Measurements from ENCODE around the gene SDK2.

SDK2 gene

GRCh38 chr17:73650617-73651200 lies 6.5 kb upstream of the SDK2 start:
- no peak for DNase-seq

GRCh38 chr17:73650140-73650539 lies 5.9 kb upstream of the SDK2 start:
- no peak for DNase-seq

- DNase-seq: no peak
These were observed 4.7 kb upstream of the SDK2 start for GRCh38 chr17:73648974-73649373.

GRCh38 chr17:73648543-73648820 lies 4.2 kb upstream of the SDK2 start:
- DNase-seq: no peak

- DNase-seq: no peak
These were observed 3.7 kb upstream of the SDK2 start for GRCh38 chr17:73647772-73648542.

- DNase-seq: no peak
These were observed 3.1 kb upstream of the SDK2 start for GRCh38 chr17:73647301-73647695.

GRCh38 chr17:73646409-73647300 lies 2.4 kb upstream of the SDK2 start:
- DNase-seq: no peak

- no peak for DNase-seq
These were observed 1.0 kb upstream of the SDK2 start for GRCh38 chr17:73645050-73645871.

GRCh38 chr17:73643852-73644144 lies 447 bp downstream of the SDK2 start:
- DNase-seq: no peak

- peak; percentile 24 for DNase-seq
These were observed 1.0 kb downstream of the SDK2 start for GRCh38 chr17:73643001-73643851.

GRCh38 chr17:73642659-73643000 lies 1.6 kb downstream of the SDK2 start:
- DNase-seq: no peak

- DNase-seq: no peak
These were observed 2.2 kb downstream of the SDK2 start for GRCh38 chr17:73641826-73642600.

- DNase-seq: no peak
These were observed 3.6 kb downstream of the SDK2 start for GRCh38 chr17:73640691-73641090.

- no peak for DNase-seq
These were observed 4.3 kb downstream of the SDK2 start for GRCh38 chr17:73639932-73640331.

GRCh38 chr17:73639322-73639721 lies 4.9 kb downstream of the SDK2 start:
- no peak for DNase-seq

GRCh38 chr17:73638556-73638955 lies 5.7 kb downstream of the SDK2 start:
- no peak for DNase-seq

- no peak for DNase-seq
These were observed 6.4 kb downstream of the SDK2 start for GRCh38 chr17:73637866-73638265.

GRCh38 chr17:73635101-73635817 lies 9.0 kb downstream of the SDK2 start:
- no peak for DNase-seq

- DNase-seq: no peak
These were observed 9.6 kb downstream of the SDK2 start for GRCh38 chr17:73634629-73635028.

GRCh38 chr17:73633736-73634135 lies 10.5 kb downstream of the SDK2 start:
- no peak for DNase-seq

- DNase-seq: no peak
These were observed 11.7 kb downstream of the SDK2 start for GRCh38 chr17:73632513-73632912.

Measured in activated CD4-positive, alpha-beta T cell treated with anti-CD3 and anti-CD28 coated beads, Interleukin-10, Interleukin-2, amounts not matched to agents 100 ng/mL and 50 ng/mL, durations not matched to agents 16 hours and 8 hours (primary cell).